Skeletal muscle cell (primary cell): ENCODE measurements around the gene CCL17.
A peak's percentile ranks its signal among the peaks of the same experiment; 100 is the strongest.
"Not testable (repeated sequence)": the region's sequence is repeated elsewhere in the genome, so short reads cannot be mapped to it uniquely, and the experiment has no call there.

Source experiments
- DNase-seq: peaks from one replicate; pipeline ENCODE4 v3.0.0-alpha.2; 2010; ENCODE audit warnings: low read depth
- H3K4me3 ChIP-seq: 2 replicates; pipeline ENCODE4 v1.5.1; 2011; ENCODE audit warnings: low read depth, mild to moderate bottlenecking, control low read depth, low read length, moderate library complexity

Gene CCL17

GRCh38 chr16:57403965-57404817, at the start of gene CCL17:
Gene CCL17 (plus strand): TSS chr16:57404767. CDS start chr16:57413933, 9,166 bp downstream.
- DNase-seq = no peak
- H3K4me3 ChIP-seq = no peak within 1 kb of the TSS

GRCh38 chr16:57355898-57356414, 48.6 kb upstream of the CCL17 start:
- no peak for DNase-seq
- no peak overlapping the region for H3K4me3 ChIP-seq

GRCh38 chr16:57356547-57356946, 48.0 kb upstream of the CCL17 start:
- DNase-seq = no peak
- H3K4me3 ChIP-seq = no peak overlapping the region

GRCh38 chr16:57357330-57358085, 47.1 kb upstream of the CCL17 start:
- H3K4me3 ChIP-seq = no peak overlapping the region
- DNase-seq = no peak

- DNase-seq = no peak
- H3K4me3 ChIP-seq = no peak overlapping the region
These were observed 46.5 kb upstream of the CCL17 start for GRCh38 chr16:57358086-57358420.

- H3K4me3 ChIP-seq = no peak within 1 kb of the TSS
- no peak for DNase-seq
These were observed 46.0 kb upstream of the CCL17 start, which contains the start of gene CCL22 for GRCh38 chr16:57358527-57359095. Gene CCL22 (plus strand): TSS chr16:57358783. CDS start chr16:57358817, 34 bp downstream.

- H3K4me3 ChIP-seq = no peak overlapping the region
- DNase-seq = no peak
These were observed 44.1 kb upstream of the CCL17 start for GRCh38 chr16:57360321-57360935.

GRCh38 chr16:57361404-57361803, 43.2 kb upstream of the CCL17 start:
- no peak for DNase-seq
- H3K4me3 ChIP-seq = no peak overlapping the region

GRCh38 chr16:57364143-57364542, 40.4 kb upstream of the CCL17 start:
- no peak for DNase-seq
- H3K4me3 ChIP-seq = no peak overlapping the region

- no peak for DNase-seq
- H3K4me3 ChIP-seq = no peak overlapping the region
These were observed 38.0 kb upstream of the CCL17 start for GRCh38 chr16:57366544-57367040.

- DNase-seq = no peak
These were observed 37.3 kb upstream of the CCL17 start for GRCh38 chr16:57367116-57367752.

GRCh38 chr16:57371494-57372371, 32.8 kb upstream of the CCL17 start:
- DNase-seq = no peak
- peak overlapping the region; percentile 25 for H3K4me3 ChIP-seq

More at GRCh38 chr16:57367116-57367752, 37.3 kb upstream of the CCL17 start:
- H3K4me3 ChIP-seq = no peak overlapping the region

- peak within 1 kb of the TSS; percentile 25 for H3K4me3 ChIP-seq
- no peak for DNase-seq
These were observed 32.0 kb upstream of the CCL17 start, which contains the start of gene CX3CL1 for GRCh38 chr16:57372372-57373116. Gene CX3CL1 (plus strand): TSS chr16:57372490. CDS start chr16:57372569, 79 bp downstream.

GRCh38 chr16:57373117-57373947, 31.2 kb upstream of the CCL17 start:
- no peak overlapping the region for H3K4me3 ChIP-seq
- no peak for DNase-seq

- H3K4me3 ChIP-seq = no peak overlapping the region
- no peak for DNase-seq
These were observed 30.5 kb upstream of the CCL17 start for GRCh38 chr16:57374067-57374534.

GRCh38 chr16:57374925-57375465, 29.6 kb upstream of the CCL17 start:
- DNase-seq, H3K4me3 ChIP-seq: not testable (repeated sequence)
